Measurements from ENCODE around the gene DGKQ. TPM values are rescaled to one million over a fixed set of nuclear protein-coding genes. Genes with fewer than 3 reads are reported as not detected.

The DGKQ gene
- polyA plus RNA-seq, 1 experiment, result 4.5 TPM

DNA sequence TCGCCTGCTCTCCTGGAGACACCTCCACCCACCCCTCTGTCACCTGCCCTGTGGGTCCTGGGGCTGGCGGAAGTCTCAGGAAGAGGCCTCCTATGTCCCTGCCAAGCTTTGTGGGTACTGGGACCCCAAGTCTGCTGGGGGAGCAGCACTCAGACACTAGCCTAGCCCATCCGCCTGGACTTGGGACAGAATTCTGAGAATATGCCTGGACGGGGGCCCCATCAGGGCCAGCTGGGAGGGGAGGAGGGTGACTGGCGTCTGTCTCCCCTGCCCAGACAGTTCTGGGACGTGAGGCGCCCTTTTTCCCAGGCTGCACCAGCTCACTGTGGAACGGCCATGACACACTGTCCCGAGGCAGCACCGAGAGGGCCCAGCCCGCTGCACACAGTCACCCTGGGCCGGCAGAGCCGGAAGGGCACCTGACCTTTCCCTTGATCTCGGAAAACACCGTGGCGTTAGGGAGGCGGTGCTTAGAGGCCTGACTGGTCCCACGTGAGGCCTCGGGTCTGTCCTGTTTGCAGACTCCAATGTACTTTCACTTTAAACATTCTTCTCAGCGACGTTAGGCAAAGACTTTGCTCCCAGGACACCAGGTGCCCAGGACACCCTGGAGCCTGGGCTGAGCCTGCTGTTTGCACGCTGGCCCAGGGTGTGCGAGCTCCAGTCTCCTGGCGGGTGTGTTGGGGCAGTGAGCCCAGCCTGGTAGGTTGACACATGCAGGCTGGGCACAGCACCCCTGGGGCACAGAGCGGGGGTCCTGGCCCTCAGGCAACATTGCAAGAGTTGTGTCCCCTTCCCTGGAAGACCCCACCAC, 19.1 kb upstream of the DGKQ start:
- H3K27ac ChIP-seq (ENCODE audit: low read depth, low read length), result no peak overlapping the region
- ChIA-PET CTCF (no interaction called here), POLR2A (no interaction called here)
- DNase-seq (ENCODE audit: low read depth, low spot score), result no peak
- H3K4me3 ChIP-seq (ENCODE audit: low read depth, low read length), result no peak overlapping the region
- H3K27me3 ChIP-seq (ENCODE audit: control insufficient read depth, insufficient read depth, low read length), result peaks cover 13% of the 10 kb centered on the region
- TF ChIP-seq, protein P1, sequence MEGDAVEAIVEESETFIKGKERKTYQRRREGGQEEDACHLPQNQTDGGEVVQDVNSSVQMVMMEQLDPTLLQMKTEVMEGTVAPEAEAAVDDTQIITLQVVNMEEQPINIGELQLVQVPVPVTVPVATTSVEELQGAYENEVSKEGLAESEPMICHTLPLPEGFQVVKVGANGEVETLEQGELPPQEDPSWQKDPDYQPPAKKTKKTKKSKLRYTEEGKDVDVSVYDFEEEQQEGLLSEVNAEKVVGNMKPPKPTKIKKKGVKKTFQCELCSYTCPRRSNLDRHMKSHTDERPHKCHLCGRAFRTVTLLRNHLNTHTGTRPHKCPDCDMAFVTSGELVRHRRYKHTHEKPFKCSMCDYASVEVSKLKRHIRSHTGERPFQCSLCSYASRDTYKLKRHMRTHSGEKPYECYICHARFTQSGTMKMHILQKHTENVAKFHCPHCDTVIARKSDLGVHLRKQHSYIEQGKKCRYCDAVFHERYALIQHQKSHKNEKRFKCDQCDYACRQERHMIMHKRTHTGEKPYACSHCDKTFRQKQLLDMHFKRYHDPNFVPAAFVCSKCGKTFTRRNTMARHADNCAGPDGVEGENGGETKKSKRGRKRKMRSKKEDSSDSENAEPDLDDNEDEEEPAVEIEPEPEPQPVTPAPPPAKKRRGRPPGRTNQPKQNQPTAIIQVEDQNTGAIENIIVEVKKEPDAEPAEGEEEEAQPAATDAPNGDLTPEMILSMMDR (IDR thresholded peaks at IDR 0.05; ENCODE audit: low read depth, low read length), result no peak
- H3K9me3 ChIP-seq (ENCODE audit: control insufficient read depth, insufficient read depth, low read length), result peaks cover 5% of the 10 kb centered on the region; the same call in 1 of the 2 replicates

DNA sequence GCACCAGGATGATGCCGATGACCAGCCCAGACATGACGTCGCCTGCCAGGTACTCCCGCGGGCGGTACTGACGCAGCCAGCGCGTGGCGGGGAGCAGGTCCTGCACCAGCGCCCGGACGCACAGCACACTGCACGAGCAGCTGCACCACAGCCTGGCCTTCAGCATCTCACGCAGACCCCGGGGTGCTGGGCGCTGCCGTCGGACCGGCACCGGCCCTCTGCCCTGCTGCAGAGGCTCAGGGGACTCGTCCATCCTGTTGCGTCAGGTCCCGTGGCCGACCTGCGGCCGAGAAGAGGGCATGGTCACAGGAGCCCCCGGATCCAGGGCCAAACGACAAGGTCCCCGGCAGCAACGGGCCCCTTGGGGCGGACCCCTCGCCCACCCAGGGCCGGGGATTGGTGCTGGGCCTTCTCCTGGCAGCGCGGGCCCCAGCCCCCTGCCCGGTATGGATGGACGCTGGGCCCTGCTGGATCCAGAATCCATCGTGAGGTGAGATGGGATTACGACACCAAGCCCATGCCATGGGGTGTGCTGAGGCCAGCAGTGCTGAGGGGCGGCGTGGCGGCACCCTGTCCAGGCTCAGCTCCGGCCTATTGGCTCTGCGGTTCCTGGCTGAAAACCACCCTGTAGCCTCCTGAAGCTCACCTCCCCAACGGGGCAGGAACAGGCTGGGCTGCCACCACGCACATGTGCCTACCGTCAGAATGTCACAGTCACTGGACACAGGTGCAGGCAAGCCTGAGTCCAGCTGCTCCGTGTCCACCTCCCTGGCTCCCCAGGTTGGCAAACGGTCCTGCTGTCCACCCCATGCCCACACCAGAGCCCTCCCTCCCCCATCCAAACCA, 18.3 kb upstream of the DGKQ start:
- Histone ChIP-seq H3K27ac (ENCODE audit: low read depth, low read length) (no peak overlapping the region), H3K4me3 (ENCODE audit: low read depth, low read length) (no peak overlapping the region), H3K27me3 (ENCODE audit: control insufficient read depth, insufficient read depth, low read length) (peaks cover 9% of the 10 kb centered on the region), H3K9me3 (ENCODE audit: control insufficient read depth, insufficient read depth, low read length) (peaks cover 5% of the 10 kb centered on the region; the same call in 1 of the 2 replicates)
- DNase-seq (ENCODE audit: low read depth, low spot score), result no peak
- ChIA-PET CTCF (no interaction called here), POLR2A (no interaction called here)
- TF ChIP-seq, protein P1 (IDR thresholded peaks at IDR 0.05; ENCODE audit: low read depth, low read length), result no peak

- Histone ChIP-seq H3K27me3 (ENCODE audit: control insufficient read depth, insufficient read depth, low read length) (peaks cover under 1% of the 10 kb centered on the region), H3K27ac (ENCODE audit: low read depth, low read length) (no peak overlapping the region), H3K4me3 (ENCODE audit: low read depth, low read length) (no peak overlapping the region), H3K9me3 (ENCODE audit: control insufficient read depth, insufficient read depth, low read length) (peaks cover 5% of the 10 kb centered on the region; the same call in 1 of the 2 replicates)
- ChIA-PET POLR2A (no interaction called here), CTCF (no interaction called here)
- DNase-seq (ENCODE audit: low read depth, low spot score), result no peak
- TF ChIP-seq, protein P1 (IDR thresholded peaks at IDR 0.05; ENCODE audit: low read depth, low read length), result no peak
Observed at GRCh38 chr4:990746-991367, 17.5 kb upstream of the DGKQ start.

- Histone ChIP-seq H3K9me3 (ENCODE audit: control insufficient read depth, insufficient read depth, low read length) (peaks cover 5% of the 10 kb centered on the region; the same call in 1 of the 2 replicates), H3K4me3 (ENCODE audit: low read depth, low read length) (no peak overlapping the region), H3K27me3 (ENCODE audit: control insufficient read depth, insufficient read depth, low read length) (no peaks in the 10 kb centered on the region), H3K27ac (ENCODE audit: low read depth, low read length) (no peak overlapping the region)
- DNase-seq (ENCODE audit: low read depth, low spot score), result no peak
- ChIA-PET CTCF (no interaction called here), POLR2A (no interaction called here)
- TF ChIP-seq, protein P1 (IDR thresholded peaks at IDR 0.05; ENCODE audit: low read depth, low read length), result no peak
Observed at GRCh38 chr4:989722-990471, 16.5 kb upstream of the DGKQ start.
